Measurements from ENCODE around the gene TRPM1. TPM values are rescaled to one million over a fixed set of nuclear protein-coding genes. Genes with fewer than 3 reads are reported as not detected.

TRPM1 gene
- total RNA-seq, 3 donors from 2014 or later = not detected

DNA sequence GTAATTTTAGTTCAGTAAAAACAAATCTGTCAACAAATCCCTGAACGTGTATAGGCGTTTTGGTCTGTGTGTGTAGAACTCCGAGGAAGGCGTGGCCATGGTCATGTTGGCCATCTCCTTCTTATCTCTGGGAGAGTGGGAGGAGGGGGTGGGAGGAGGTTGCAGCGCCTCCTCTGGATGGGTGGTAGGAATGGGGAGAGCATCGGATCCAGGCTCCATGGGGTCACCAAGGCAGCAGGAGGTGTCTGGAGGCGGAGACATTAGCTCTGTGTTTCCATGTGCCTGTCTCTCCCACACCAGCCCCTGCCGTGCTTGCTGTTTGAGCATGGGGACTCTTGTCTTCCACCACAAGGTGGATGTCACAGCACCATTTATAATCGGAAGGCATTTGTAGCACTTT lies 34.5 kb upstream of the TRPM1 start:
- TF ChIP-seq POLR2AphosphoS5 (IDR thresholded peaks at IDR 0.05) (no peak), POLR2A (IDR thresholded peaks at IDR 0.05) (no peak)
- TF ChIP-seq, protein P1, sequence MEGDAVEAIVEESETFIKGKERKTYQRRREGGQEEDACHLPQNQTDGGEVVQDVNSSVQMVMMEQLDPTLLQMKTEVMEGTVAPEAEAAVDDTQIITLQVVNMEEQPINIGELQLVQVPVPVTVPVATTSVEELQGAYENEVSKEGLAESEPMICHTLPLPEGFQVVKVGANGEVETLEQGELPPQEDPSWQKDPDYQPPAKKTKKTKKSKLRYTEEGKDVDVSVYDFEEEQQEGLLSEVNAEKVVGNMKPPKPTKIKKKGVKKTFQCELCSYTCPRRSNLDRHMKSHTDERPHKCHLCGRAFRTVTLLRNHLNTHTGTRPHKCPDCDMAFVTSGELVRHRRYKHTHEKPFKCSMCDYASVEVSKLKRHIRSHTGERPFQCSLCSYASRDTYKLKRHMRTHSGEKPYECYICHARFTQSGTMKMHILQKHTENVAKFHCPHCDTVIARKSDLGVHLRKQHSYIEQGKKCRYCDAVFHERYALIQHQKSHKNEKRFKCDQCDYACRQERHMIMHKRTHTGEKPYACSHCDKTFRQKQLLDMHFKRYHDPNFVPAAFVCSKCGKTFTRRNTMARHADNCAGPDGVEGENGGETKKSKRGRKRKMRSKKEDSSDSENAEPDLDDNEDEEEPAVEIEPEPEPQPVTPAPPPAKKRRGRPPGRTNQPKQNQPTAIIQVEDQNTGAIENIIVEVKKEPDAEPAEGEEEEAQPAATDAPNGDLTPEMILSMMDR (IDR thresholded peaks at IDR 0.05) = no peak
- H3K27ac ChIP-seq = peak overlapping the region in 1 of 2 donors; percentile 43
- peak overlapping the region in 1 of 3 donors; percentile 12 for H3K4me3 ChIP-seq
- DNase-seq (ENCODE audit: low spot score in 2 of 2) = no peak
- no peaks in the 10 kb centered on the region for H3K9me3 ChIP-seq
- no peaks in the 10 kb centered on the region for H3K36me3 ChIP-seq
- no peaks in the 10 kb centered on the region for H3K4me1 ChIP-seq
- intact Hi-C loops (cut with DNase I; ENCODE audit: low total_unique reads) = no loop called here
- no peaks in the 10 kb centered on the region for H3K27me3 ChIP-seq

DNA sequence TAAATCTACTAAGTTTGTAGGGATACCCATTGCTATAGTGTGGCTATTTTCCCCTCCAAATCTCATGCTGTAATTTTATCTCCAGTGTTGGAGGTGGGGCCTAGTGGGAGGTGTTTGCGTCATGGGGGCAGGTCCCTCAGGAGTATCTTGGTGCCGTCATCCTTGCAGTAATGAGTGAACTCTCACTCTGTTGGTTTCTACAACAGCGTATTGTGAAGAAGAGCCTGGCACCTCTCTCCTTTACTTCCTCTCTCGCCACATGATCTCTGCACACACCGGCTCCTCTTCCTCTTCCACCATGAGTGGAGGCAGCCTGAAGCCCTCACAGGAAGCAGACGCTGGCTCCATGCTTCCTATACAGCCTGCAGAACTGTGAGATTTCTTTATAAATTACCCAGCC lies 34.0 kb upstream of the TRPM1 start:
- Histone ChIP-seq H3K27me3 (no peaks in the 10 kb centered on the region), H3K4me3 (peak overlapping the region in 1 of 3 donors; percentile 12), H3K36me3 (no peaks in the 10 kb centered on the region), H3K9me3 (no peaks in the 10 kb centered on the region), H3K27ac (peak overlapping the region in 1 of 2 donors; percentile 43), H3K4me1 (no peaks in the 10 kb centered on the region)
- intact Hi-C loops (cut with DNase I; ENCODE audit: low total_unique reads) = no loop called here
- no peak for DNase-seq (ENCODE audit: low spot score in 2 of 2)
- no peak for TF ChIP-seq POLR2AphosphoS5 (IDR thresholded peaks at IDR 0.05)
- TF ChIP-seq, protein P1 (IDR thresholded peaks at IDR 0.05) = no peak
- TF ChIP-seq POLR2A (IDR thresholded peaks at IDR 0.05) = no peak

DNA sequence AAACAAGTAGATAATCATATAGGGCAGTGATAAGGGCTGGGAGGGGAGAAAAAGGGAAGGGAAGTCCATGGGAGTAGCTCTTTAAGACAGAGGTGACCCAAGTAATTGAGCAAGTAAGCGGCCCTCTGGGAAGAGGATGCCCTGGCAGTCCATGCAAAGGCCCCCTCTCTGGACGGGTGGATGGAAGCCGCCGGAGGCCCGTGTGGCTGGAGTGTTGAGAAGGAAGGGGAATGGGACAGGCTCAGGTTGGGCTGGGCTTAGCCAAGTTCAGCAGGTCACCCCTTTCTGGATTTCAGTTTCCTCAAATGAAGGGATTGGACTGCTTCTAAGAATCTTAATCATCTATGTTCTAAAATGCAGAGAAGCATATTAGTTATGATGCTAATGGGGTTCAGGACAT lies 32.4 kb upstream of the TRPM1 start:
- Histone ChIP-seq H3K27me3 (no peaks in the 10 kb centered on the region), H3K4me1 (no peaks in the 10 kb centered on the region), H3K4me3 (no peak overlapping the region), H3K36me3 (no peaks in the 10 kb centered on the region), H3K9me3 (no peaks in the 10 kb centered on the region), H3K27ac (no peak overlapping the region)
- TF ChIP-seq POLR2A (IDR thresholded peaks at IDR 0.05) = no peak
- no peak for TF ChIP-seq POLR2AphosphoS5 (IDR thresholded peaks at IDR 0.05)
- TF ChIP-seq, protein P1 (IDR thresholded peaks at IDR 0.05) = no peak
- no peak for DNase-seq (ENCODE audit: low spot score in 2 of 2)
- intact Hi-C loops (cut with DNase I; ENCODE audit: low total_unique reads) = no loop called here

DNA sequence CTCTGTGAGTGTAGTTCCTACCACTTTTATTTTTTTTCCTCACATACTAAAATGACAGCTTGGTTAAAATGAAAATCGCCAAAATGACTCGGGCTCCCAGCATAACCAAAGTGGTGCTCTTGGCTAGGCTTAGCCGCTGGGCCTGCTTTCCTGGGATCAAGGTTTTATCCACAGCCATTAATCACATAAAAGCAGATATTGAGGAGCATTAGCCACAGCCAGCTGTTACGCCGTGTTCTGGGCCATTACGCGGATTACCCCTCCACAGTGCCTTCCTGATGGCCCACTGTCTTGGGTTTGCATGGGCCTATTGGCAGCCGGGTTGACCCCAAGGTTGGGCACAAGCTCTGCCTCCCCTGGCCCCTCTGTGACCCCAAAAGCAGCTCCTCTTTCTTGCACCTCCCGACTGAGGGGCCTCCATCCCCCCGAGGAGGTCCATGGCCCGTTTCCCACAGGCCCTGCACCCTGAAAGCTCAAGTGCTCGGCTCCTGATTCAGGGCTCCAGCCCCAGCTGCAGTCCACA lies 30.4 kb upstream of the TRPM1 start:
- Histone ChIP-seq H3K4me1 (no peaks in the 10 kb centered on the region), H3K27me3 (no peaks in the 10 kb centered on the region), H3K27ac (no peak overlapping the region), H3K4me3 (no peak overlapping the region), H3K36me3 (no peaks in the 10 kb centered on the region), H3K9me3 (no peaks in the 10 kb centered on the region)
- no peak for DNase-seq (ENCODE audit: low spot score in 2 of 2)
- intact Hi-C loops (cut with DNase I; ENCODE audit: low total_unique reads) = no loop called here
- no peak for TF ChIP-seq POLR2A (IDR thresholded peaks at IDR 0.05)
- TF ChIP-seq POLR2AphosphoS5 (IDR thresholded peaks at IDR 0.05) = no peak
- TF ChIP-seq, protein P1 (IDR thresholded peaks at IDR 0.05) = no peak

DNA sequence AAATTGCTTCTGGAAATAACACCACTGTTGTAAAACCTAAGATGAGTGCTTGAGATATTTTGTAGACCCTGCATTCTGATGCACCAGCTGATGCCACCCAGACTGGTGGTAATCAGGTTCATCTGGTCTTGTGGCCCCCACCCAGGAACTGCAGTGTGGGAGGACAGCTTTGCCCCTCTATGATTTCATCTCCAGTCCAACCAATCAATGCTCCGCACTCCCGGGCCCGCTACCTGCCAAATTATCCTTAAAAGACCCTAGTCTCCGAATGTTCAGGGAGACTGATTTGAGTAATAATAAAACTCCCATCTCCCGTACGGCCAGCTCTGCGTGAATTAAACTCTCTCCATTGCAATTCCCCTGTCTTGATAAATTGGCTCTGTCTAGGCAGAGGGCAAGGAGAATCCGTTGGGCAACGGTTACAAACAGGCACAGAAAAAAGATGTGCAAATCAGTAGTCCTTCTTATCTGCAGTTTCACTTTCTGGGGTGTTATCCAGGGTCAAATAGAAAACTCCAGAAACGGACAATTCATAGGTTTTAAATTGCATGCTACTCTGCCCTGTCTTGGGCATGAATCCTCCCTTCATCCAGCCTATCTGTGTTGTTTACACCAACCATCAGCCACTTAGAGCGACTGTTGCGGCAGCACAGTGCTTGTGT lies 29.2 kb upstream of the TRPM1 start:
- Histone ChIP-seq H3K9me3 (no peaks in the 10 kb centered on the region), H3K4me1 (no peaks in the 10 kb centered on the region), H3K4me3 (no peak overlapping the region), H3K27ac (no peak overlapping the region), H3K36me3 (no peaks in the 10 kb centered on the region), H3K27me3 (no peaks in the 10 kb centered on the region)
- intact Hi-C loops (cut with DNase I; ENCODE audit: low total_unique reads) = no loop called here
- DNase-seq (ENCODE audit: low spot score in 2 of 2) = no peak
- TF ChIP-seq POLR2AphosphoS5 (IDR thresholded peaks at IDR 0.05) = no peak
- TF ChIP-seq, protein P1 (IDR thresholded peaks at IDR 0.05) = no peak
